ENCODE results near the gene CHRNB1.
"Not testable (repeated sequence)": the region's sequence is repeated elsewhere in the genome, so short reads cannot be mapped to it uniquely, and the experiment has no call there.

CHRNB1 gene

DNA sequence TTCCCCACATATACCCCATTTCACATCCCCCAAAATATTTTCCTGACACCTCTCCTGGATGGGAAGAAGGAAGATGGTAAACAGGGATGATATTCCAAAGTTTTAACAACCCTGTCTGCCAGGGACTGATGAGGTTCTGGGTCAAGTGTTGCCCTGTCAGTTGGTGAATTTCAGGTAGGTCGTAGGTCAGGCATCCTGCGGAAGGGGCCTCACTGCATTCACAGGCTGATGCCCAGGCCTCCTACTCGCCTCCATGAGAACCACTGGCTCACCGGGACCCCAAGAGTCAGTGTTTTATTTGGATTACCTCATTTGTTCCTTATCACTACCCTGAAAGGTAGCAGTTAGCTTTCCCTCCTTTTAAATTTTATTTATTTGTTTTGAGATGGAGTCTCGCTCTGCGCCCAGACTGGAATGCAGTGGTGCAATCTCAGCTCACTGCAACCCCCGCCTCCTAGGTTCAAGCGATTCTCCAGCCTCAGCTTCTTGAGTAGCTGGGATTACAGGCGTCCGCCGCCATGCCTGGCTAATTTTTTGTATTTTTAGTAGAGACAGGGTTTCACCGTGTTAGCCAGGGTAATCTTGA is 24.0 kb downstream of the CHRNB1 start:
- DNase-seq = no peak

DNA sequence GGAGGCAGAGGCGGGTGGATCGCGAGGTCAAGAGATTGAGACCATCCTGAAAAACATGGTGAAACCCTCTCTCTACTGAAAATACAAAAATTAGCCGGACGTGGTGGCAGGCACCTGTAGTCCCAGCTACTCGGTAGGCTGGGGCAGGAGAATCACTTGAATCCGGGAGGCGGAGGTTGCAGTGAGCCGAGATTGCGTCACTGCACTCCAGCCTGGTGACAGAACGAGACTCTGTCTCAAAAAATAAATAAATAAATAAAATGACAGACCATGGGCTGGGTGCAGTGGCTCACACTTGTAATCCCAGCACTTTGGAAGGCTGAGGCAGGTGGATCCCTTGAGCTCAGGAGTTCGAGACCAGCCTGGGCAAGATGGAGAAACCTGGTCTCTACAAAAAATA is 25.0 kb downstream of the CHRNB1 start:
- DNase-seq = not testable (repeated sequence)

DNA sequence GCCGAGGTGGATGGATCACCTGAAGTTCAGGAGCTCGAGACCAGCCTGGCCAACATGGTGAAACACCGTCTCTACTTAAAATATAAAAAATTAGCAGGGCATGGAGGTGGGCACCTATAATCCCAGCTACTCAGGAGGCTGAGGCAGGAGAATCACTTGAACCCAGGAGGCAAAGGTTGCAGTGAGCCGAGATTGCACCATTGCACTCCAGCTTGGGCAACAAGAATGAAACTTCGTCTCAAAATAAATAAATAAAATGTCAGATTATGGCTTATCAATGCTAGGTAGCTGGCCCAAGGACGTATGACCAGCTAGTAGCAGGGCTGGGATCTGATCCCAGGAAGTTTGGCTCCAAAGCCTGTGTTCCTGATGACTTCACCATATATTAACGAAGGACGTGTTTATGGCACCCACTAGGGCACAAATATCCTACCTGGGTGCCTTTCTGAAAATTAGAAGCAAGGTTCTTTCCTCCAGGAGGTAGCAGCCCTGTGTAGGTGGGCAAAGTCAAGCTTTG is 25.7 kb downstream of the CHRNB1 start:
- DNase-seq = not testable (repeated sequence)

DNA sequence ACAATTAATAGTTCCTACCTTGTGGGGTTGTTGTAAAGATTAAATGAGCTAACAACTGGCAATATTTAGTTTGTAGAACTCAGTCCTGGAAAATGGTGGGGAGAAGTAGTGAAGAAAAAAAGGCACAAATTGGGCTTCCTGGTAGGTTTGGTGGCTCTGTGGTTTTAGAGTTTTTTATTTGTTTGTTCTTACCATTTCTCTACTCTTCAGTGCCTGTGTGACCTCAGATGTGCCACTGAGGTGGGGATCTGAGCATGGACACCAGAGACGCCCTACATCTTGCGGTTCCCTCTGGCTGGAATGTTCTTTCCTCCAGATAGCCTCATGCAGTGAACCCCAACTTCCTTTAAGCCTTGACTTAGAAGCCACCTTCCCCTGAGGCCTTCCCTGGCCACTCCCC is 26.9 kb downstream of the CHRNB1 start:
- no peak for DNase-seq

DNA sequence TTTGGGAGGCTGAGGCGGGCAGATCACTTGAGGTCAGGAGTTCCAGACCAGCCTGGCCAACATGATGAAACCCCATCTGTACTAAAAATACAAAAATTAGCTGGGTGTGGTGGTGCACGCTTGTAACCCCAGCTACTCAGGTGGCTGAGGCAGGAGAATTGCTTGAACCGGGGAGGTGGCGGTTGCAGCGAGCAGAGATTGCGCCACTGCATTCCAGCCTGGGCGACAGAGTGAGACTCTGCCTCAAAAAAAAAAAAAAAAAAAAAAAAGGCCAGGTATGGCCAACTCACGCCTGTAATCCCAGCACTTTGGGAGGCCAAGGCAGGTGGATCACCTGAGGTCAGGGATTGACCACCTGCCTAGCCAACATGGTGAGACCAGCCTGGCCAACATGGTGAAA is 29.9 kb downstream of the CHRNB1 start:
- not testable (repeated sequence) for DNase-seq

DNA sequence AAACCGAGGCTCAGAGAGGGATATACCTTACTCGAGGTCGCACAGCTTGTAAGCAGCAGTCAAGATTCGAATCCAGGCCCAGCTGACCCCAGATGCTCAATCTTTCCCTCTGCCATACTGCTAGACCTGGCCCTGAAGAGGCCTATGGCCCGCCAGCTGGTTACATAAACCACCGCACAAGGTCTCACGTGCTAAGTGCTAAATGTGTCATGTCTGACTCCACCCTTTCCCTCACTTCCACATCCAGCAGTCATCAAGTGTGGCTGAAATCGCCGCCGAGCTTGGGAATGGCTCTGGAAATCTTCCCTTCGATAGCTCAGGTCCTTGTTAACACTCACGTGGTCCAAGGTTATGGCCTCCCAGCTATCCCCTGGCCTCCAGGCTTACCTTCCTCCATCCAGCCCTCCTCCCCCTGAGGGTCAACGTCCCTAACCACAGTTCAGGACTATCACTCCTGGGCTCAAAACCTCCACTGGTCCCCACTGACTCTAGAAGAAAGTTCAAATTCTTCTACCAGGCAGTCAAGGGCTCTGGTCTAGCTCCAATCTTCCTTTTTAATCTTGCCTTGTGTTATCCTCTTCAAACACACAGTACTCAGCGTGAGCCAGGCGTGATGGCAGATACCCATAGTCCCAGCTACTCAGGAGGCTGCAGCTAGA is 31.0 kb downstream of the CHRNB1 start:
- no peak for DNase-seq

DNA sequence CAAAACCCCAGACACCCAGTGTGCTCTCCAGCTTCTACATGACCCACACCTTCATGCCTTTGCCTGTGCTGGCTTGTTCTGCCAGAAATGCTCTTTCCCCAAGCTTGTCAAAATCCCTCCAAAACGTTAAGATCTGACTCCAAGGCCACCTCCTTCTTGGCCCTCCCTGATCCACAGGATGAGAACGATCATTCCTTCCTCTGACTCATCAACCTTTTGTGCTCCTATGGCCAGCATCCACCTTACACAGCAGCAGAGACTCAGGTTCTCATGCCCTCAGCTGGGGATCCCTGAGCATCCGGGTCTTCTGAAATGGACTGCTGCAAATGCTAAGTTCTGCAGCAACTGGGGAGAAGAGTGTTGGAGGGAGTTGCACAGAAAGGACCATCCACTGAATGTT is 31.6 kb downstream of the CHRNB1 start:
- no peak for DNase-seq

DNA sequence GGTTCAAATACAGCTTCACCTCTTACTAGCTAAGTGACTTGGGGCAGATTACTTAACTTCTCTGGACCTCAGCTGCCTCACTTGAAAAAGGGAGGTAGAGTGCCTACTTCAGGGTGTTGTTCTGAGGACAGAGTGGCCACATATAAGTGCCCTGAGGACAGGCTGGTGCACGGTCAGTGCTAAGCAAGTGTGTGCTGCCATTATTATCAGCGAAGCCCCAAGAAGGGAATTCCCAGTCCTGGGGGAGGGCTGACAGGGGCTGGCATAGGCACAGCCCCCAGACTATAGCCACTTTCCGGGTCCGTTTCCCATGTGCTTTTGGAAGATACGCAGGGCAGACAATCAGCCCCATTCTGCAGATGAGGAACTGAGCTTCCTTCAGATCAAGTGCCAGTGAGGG is 32.1 kb downstream of the CHRNB1 start:
- DNase-seq = no peak

DNA sequence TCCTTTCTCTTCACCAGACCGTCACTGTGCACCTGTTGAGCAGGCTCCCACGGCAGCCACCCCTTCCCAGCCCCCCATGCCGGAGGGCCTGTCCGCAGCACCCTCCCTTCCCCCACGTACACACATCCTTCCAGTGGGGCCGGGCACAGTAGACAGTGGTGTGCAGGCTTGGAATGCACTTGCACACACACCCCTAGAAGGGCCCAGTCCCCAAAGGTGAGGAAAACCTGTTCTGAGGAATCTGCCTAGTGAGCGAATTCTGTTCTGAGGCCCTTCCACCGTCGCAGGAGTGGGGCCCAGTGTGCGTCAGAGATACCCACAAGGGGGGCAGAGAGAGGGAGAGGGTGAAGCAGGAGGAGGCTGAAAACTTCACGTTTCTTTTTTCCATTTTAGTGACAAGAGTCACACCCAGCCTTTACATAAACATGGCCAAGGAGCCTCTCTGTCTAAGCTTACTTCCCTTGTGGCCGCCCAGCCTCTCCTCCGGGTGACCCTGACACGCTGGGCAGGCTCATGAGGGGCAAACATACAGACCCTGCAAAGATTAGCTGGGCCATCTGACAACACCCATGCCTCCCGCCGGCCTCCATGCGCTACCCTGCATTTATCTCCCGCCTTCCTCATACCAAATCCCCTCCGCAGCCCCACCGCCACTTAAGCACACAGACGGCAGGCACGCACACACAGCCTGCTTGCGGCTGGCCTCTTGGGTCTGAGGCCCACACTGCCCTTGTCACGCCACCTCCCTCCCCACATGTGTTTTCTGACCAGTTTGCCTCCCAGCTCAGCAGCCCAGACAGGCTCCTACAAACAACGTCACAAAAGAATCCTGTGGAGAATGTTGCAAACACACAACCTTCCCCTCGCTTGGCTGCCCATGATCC is 32.8 kb downstream of the CHRNB1 start:
- no peak for DNase-seq

DNA sequence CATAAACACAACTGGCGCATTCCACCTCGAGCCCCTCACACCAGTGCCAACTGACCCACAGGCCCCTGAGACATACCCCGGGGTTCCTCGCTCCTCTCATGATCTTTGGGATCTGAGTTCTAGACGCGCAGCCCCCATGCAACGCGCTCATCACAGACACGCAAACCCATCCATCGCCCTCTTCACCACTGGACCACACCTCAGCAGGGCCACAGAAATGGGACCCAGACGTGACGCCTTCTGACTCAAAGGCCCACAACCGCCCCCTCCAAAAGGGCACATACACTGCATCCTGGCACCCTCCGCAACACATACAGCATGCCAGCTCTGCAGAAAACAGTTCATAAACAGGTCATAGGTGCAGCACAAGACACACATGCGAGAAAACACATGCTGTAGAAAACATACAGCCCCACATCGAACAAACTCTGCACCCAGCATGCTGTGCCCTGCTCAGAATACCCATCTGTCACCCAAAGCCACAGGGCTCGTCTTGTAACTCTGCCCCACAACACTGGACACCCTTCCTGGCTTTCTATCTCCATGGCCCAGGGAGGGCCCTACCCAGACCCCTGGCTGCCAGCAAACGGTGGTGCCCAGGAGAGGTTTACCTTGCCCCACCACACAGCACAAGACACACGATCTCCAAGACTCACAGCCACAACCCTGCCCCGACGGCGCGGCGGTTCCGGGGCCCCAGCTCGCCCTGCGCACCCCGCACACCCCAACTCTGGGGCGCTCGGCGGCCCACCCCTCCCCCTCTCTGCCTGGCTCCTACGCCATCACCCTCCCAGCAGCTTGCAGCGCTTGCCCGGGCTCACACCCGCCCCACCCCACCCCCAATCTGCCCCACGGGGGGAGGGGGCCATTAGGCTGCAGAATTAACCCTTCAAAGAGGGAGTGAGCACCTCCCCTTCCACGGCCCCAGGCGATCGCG is 33.7 kb downstream of the CHRNB1 start:
- peak; percentile 45 for DNase-seq

DNA sequence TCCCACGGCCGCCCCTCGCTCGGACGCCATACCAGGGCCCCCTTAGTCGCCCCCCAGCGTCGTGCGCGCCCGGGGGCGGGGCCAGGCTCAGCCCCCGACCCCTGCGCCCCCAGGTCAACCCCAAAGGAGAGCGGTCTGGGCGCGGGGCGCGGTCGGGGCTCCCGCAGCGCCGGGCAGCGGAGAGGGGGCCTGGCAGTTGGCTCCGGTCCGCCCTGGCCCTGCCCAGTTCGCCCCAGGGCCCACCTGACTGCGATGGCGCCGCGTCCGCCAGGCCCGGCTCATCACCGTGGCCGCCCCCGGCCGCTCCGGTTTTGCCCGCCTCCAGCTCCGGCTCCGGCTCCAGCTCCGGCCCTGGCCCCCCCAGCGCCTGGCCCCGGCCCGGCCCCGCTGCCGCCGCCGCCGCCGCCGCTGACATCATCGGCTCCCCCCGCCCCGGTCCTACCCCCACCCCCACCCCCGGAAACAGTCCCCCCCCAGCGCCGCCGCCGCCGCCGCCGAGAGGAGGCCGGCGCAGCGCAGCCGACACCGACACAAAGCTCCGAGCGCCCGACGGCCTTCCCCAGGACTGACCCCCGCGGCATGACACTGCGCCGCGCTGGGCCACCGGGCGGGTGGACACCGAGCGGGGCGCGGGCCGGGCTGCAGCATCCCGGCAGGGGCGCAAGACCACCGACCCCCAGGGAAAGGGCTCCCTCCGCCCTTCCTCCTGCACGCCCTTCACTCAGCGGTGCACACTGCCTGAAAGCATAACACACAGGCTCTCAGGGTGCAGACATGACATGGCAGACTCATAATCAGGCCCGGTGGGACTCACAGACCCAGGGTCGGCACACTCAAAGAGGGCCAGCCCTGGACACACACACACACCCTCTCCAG is 34.6 kb downstream of the CHRNB1 start, which contains the start of gene ZBTB4:
Gene ZBTB4, minus strand, starts transcription at position 419 of the 876 bp plus-strand sequence. CDS start 12,830 bp downstream, outside the sequence.
- DNase-seq = peak; percentile 61

DNA sequence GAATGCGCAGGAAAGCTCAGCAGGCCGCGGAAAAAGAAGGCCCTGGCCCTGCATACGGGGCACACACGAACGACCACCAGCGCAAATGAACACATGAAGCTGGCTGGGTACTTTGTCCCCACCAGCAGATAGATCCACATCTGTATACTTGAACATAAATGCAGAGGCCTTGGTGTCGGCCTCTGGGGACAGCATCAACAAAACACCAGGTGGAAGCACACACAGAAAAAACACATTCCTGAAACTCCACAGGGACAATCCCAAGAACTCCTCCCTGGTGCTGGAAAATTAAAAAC is 35.2 kb downstream of the CHRNB1 start:
- no peak for DNase-seq

DNA sequence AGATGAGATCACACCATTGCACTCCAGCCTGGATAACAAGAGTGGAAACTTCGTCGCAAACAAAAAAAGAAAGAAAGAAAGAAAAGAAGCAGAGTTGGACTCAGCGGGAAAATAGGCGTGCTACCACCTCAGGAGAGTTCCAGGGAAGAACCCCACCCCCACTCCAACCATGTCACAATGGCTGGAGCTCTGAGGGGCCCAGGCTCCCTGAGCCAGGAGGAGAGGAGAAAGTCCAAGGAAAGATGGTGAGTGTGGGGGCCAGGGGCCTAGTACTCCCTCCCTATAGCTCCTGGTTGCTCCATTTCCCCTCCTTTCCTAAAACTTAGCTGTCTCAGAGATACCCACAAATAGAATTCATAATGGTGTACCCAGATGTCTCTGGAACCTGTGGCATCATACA is 36.4 kb downstream of the CHRNB1 start, which contains the start of gene SLC35G6:
Gene SLC35G6, plus strand, starts transcription at position 172 of the 400 bp plus-strand sequence. Its CDS starts 71 bp downstream, at position 243.
- not testable (repeated sequence) for DNase-seq

DNA sequence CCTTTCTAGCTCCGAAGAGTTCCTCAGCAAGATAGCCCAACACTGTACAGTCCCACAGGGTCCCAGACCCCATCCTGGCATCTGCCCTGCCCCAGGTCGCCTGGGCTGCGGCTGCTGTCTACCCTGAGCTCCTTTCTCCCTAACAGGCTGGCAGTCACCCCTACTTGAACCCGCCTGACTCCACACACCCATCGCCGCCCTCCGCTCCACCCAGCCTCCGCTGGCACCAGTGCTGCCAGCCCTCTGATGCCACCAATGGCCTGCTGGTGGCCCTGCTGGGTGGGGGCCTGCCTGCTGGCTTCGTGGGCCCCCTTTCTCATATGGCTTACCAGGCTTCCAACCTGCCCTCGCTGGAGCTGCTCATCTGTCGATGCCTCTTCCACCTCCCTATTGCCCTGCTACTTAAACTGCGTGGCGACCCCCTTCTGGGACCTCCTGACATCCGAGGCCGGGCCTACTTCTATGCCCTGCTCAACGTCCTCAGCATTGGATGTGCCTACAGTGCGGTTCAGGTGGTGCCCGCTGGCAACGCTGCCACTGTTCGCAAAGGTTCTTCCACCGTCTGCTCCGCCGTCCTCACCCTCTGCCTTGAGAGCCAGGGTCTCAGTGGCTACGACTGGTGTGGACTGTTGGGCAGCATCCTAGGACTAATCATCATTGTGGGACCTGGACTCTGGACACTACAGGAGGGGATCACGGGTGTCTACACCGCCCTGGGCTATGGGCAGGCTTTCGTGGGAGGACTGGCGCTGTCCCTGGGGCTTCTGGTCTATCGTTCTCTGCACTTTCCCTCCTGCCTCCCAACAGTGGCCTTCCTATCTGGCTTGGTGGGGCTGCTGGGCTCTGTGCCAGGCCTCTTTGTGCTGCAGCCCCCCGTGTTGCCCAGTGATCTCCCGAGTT is 37.2 kb downstream of the CHRNB1 start:
- not testable (repeated sequence) for DNase-seq

DNA sequence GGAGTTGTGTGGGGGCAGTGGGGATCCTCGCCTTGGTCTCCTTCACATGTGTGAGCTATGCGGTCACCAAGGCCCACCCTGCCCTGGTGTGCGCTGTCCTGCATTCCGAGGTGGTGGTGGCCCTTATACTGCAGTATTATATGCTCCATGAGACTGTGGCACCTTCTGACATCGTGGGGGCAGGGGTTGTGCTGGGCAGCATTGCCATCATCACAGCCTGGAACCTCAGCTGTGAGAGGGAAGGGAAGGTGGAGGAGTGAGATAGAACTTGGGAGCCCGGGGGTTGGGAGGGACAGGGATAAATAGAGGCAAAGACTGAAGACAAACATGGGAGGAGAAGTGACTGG is 37.9 kb downstream of the CHRNB1 start:
- not testable (repeated sequence) for DNase-seq

DNA sequence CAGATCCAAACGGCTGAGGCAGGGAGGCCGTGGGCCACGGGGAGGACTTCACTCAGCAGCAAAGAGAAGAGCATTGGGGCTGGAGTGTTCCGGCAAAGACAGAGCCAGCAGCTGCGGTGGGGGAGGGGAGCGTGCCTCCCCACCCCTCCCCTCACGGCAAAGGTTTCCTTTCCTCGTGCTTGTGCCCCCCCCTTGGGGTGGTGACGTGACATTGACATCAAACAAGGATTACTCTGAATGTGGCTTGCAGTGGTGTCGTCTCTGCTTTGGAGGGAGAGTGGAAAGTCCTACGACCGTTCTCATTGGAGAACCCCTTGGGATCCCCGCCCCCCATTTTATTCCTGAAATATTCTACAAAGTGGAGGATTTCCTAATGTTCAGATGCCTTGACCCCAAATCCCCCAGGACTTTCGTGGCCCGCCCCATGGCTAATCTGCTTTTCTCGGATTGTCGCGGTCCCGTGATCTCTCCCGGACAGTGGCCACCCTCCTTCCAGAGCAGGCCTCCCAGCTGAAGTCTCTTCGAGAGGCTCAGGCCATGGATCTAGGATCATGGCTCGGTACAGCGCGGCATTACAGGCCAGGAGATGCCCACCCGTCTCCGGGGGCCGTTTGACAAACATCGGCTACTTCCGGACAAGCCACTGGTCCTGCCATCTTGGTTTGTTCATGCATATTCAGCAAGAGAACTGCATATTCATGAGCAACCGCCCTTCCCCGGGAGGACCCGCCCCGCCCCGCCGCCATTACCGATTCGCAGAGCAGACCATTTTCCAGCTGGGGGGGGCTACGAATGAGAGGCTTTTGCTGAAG is 38.6 kb downstream of the CHRNB1 start:
- DNase-seq = peak; percentile 86

DNA sequence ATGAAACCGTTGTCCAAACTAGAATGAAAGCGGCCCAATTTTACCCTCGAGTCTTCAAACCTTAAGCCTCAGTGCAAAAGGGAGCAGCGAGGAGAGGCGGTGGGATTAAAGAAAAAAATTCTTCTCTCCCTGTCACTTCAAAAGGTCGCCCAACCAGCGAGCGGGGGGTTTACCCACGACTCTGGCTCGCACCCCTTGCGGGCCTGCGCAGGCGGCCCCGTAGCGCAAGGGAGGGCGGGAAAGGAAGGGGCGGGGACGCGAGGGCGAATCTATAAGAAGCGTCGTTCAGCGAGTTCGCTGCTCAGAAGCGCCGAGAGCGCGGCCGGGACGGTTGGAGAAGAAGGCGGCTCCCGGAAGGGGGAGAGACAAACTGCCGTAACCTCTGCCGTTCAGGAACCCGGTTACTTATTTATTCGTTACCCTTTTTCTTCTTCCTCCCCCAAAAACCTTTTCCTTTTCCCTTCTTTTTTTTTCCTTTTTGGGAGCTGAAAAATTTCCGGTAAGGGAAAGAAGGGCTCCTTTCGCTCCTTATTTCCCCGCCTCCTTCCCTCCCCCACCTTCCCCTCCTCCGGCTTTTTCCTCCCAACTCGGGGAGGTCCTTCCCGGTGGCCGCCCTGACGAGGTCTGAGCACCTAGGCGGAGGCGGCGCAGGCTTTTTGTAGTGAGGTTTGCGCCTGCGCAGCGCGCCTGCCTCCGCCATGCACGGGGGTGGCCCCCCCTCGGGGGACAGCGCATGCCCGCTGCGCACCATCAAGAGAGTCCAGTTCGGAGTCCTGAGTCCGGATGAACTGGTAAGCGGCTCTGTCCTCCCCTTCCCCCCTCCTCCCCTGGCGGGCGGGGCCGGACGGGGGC is 39.4 kb downstream of the CHRNB1 start, which contains the start of gene POLR2A:
Gene POLR2A, plus strand, starts transcription at position 300 of the 852 bp plus-strand sequence.
- DNase-seq = peak; percentile 97

DNA sequence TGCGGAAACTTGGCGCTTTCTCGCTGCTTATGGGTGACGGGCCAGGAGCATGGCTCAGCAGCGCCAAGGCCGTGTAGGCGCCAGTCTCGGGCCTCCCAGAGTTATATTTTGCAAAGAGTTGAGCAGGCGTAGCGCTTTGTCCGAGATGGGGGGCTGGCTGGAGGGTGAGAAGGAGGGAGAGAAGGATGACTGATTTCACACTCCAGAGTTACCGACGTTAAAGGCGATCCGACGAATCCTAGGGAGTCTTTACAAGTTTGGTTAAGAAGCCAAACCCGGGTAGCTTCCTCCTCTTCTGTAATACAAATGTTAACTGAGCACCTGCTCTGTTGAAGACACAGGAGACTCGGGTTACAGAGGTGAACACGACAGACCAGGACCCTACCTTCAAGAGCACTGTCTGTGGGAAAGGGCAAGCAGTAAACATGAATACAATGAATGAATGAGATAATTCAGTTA is 40.1 kb downstream of the CHRNB1 start:
- DNase-seq = no peak

All from stimulated activated CD4-positive, alpha-beta T cell treated with anti-CD3 and anti-CD28 coated beads, Interleukin-12 subunit alpha, Interleukin-12 subunit beta, amount 100 ng/mL, for 4 hours (primary cell).